ENCODE data around the gene COX10. TPM values are rescaled to one million over a fixed set of nuclear protein-coding genes. Genes with fewer than 3 reads are reported as not detected.
"Not testable (repeated sequence)": the region's sequence is repeated elsewhere in the genome, so short reads cannot be mapped to it uniquely, and the experiment has no call there.

The COX10 gene
- total RNA-seq, 4 donors from 2014 or later, result 12.5 to 36.0 (median 24.3) TPM

DNA sequence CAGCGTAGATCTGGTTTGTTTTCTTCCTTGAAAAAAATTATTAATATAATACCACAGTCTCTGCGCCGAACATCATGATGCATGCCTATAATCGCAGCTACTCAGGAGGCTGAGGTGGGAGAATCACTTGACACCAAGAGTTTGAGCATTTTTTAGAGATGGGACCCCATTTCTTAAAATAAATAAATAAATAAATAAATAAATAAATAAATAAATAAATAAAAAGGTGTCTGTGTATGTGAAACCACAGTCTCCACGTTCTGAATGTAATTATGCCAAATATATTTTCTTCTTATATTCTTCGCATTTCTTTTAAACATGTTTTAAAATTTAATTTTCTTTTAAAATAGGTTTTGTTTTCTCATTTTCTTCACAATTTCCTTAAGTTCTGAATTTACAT, 112.8 kb downstream of the COX10 start:
- H3K36me3 ChIP-seq; H3K4me3 ChIP-seq; H3K27me3 ChIP-seq; H3K27ac ChIP-seq; DNase-seq; intact Hi-C loops (cut with DNase I); H3K9me3 ChIP-seq; H3K4me1 ChIP-seq: not testable (repeated sequence)
- 93 to 94% methylated on average over 3 to 6 of the region's 6 CpGs for WGBS, 2 donors

DNA sequence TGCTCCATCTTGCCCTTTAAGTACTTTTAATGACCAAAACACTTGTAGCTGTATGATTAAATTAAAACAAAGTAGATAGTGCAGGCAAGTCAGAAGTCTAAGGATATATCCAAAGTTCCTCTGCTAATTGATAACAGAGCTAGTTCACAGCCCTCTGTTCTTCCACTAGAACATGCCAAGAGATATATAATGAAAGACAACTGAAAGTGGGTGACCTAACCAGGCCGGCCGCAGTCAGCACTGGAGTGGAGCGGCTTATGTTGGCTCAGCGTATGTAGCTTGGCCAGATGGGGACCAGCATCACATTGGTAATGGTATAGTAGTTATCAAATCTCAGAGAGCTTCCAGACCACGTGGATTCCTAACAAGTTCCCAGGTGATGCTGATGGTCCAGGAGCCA, 115.2 kb downstream of the COX10 start:
- DNase-seq; H3K4me3 ChIP-seq; H3K27me3 ChIP-seq; H3K4me1 ChIP-seq; H3K36me3 ChIP-seq; H3K9me3 ChIP-seq; intact Hi-C loops (cut with DNase I); H3K27ac ChIP-seq: not testable (repeated sequence)
- 94% methylated on average over 3 of the region's 5 CpGs; no CpG with 5 or more reads in 1 of the 2 donors for WGBS, 2 donors

DNA sequence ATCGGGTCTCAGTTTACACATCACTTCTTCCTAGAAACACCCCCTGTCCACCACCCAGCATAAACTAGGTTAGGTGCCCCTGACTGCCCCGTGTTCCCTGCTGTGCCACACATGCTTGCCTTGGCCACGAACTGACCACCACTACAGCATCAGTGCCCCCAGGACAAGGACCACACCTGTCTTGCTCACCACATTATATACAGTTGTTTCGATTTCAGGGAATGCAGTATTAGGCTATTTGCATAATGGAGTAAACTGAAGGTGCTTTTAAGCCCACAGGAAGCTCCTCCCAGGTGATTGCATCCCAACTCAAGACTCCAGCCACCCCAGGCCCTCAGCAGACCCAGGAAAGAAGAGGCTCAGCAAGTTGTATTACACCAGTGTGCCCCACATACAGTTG, 117.1 kb downstream of the COX10 start:
- H3K4me1 ChIP-seq; H3K27ac ChIP-seq; H3K36me3 ChIP-seq; H3K27me3 ChIP-seq; DNase-seq; intact Hi-C loops (cut with DNase I); H3K4me3 ChIP-seq; H3K9me3 ChIP-seq: not testable (repeated sequence)
- no CpG with 5 or more reads among the region's 4 CpGs for WGBS, 2 donors

- no CpG with 5 or more reads among the region's 1 CpG for WGBS, 2 donors
- H3K4me3 ChIP-seq; H3K27ac ChIP-seq; DNase-seq; H3K27me3 ChIP-seq; H3K36me3 ChIP-seq; H3K4me1 ChIP-seq; intact Hi-C loops (cut with DNase I); H3K9me3 ChIP-seq: not testable (repeated sequence)
Measured at GRCh38 chr17:14190774-14191173, 121.5 kb downstream of the COX10 start.

DNA sequence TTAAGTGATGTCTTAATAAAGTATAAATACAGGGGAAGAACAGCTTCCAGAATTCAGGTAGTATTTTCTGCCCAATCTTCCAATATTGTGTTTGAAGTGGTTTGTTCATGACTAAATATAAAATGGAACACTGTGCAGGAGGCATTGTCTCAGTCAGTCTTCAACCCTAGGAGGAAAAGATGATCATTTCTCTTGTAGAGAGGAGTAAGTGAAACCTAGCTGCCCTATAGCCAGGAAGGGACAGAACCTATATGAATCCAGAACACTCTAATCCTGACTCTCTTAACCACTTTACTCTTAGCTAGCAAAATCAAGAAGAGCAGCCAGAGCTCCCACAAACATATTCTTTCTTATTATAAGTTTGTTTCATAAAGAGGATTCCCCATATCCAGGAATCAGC, 122.2 kb downstream of the COX10 start:
- intact Hi-C loops (cut with DNase I); H3K27ac ChIP-seq: not testable (repeated sequence)

GRCh38 chr17:14192039-14192438, 122.7 kb downstream of the COX10 start:
- WGBS, 2 donors, result 90 to 100% methylated on average over 2 to 3 of the region's 11 CpGs
- intact Hi-C loops (cut with DNase I); DNase-seq: not testable (repeated sequence)

More for the DNA sequence above, 122.2 kb downstream of the COX10 start:
- not testable (repeated sequence) for H3K4me1 ChIP-seq, DNase-seq, H3K27me3 ChIP-seq, H3K4me3 ChIP-seq, H3K9me3 ChIP-seq, H3K36me3 ChIP-seq

DNA sequence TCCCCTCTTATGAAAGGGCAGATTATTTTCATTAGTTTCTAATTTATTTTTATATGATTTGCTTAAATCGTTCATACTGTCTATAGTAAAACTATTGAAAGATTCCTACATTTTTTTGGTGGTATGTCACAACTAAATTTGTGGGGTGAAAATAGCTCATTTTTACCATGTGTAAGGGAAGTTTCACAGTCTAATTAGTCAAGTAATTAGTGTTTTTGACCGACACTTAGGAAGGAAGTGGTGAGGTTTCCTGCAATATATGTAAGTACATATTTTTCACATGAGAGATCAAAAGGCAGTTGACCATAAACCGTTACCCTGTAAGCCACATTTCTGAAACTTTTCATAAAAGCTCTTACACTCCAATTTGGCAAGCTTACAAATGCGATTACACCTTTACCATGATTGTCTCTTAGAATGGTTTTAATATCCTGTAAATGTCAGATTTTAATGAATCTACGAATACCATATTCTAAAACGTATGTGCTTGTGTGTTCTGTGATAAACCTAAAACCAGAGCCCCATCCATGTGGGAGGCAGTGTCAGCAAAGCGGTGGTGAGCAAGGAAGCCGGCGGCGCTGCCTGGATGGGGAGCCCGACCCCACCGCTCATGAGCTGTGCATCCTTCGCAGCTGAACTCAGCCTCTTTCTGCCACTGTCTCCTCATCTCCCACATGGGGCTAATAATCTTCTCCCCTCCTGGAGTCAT, 123.5 kb downstream of the COX10 start:
- H3K36me3 ChIP-seq, result peaks cover 0 to 19% (median 0%) of the 10 kb centered on the region in 3 donors
- 74 to 89% methylated on average over 11 to 12 of the region's 13 CpGs for WGBS, 2 donors
- intact Hi-C loops (cut with DNase I); H3K4me3 ChIP-seq; H3K4me1 ChIP-seq; H3K9me3 ChIP-seq; H3K27me3 ChIP-seq; H3K27ac ChIP-seq; DNase-seq: not testable (repeated sequence)

More at GRCh38 chr17:14192039-14192438, 122.7 kb downstream of the COX10 start:
- not testable (repeated sequence) for H3K9me3 ChIP-seq, H3K27me3 ChIP-seq, H3K27ac ChIP-seq, H3K4me1 ChIP-seq, H3K4me3 ChIP-seq
- peaks cover 0 to 11% (median 0%) of the 10 kb centered on the region in 3 donors for H3K36me3 ChIP-seq

DNA sequence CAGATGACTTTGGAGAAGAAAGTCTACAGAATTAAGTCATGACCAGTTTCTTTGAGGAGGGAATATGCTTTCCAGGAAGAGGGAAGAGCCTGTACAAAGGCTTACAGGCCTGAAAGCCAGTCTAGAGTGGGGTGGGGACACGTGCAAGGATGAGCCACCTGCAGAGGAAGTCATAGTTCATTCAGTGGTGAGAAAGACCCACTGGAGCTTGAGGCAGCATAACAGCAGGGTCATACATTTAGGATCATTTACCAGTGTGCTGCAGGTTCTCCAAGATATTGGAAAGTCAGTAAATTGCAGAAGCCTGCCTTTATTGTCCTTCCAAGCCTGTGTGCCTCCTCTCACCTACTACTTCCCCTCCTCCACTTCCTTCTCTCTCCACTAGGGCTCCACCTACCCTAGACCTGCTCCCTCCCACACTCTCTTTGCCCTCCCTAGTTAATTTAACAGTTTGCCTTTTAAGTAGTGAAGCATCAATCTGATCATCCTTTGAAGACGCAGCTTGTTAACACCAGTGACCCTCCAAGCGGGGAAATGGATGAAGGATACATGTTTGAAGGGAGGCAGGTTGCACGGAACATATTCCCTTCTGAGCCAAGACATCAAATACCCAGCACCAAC, 127.2 kb downstream of the COX10 start:
- peaks cover 0 to 17% (median 8%) of the 10 kb centered on the region in 3 donors for H3K4me1 ChIP-seq
- intact Hi-C loops (cut with DNase I), result no loop called here
- peaks cover 0 to 37% (median 0%) of the 10 kb centered on the region in 3 donors for H3K36me3 ChIP-seq
- TF ChIP-seq POLR2A (IDR thresholded peaks at IDR 0.05) (no peak), CTCF (IDR thresholded peaks at IDR 0.05) (peak in 4 of 6 experiments; percentile 8 to 42 (median 20))
- DNase-seq, result no peak
- H3K27ac ChIP-seq, result no peak overlapping the region
- H3K27me3 ChIP-seq, result no peaks in the 10 kb centered on the region
- 72 to 93% methylated on average over 4 of the region's 4 CpGs for WGBS, 2 donors
- no peaks in the 10 kb centered on the region for H3K9me3 ChIP-seq
- no peak overlapping the region for H3K4me3 ChIP-seq

Data from esophagus squamous epithelium (tissue), 5 donors.